Loucy (cell line): Measurements from ENCODE around the gene RIMS1.

Source experiments
- CTCF ChIP-seq: fragments of 200-600 bp; sonication (generic); conservative IDR thresholded peaks from 2 replicates; pipeline ENCODE4 v1.5.1; 2014; ENCODE audit warnings: mild to moderate bottlenecking, antibody characterized with exemption, low read length
- EZH2phosphoT487 ChIP-seq: fragments of 200-600 bp; IDR thresholded peaks from 2 replicates; pipeline ENCODE4 v1.6.1; 2018; ENCODE audit warnings: antibody characterized with exemption, mild to moderate bottlenecking, moderate library complexity, borderline replicate concordance

DNA sequence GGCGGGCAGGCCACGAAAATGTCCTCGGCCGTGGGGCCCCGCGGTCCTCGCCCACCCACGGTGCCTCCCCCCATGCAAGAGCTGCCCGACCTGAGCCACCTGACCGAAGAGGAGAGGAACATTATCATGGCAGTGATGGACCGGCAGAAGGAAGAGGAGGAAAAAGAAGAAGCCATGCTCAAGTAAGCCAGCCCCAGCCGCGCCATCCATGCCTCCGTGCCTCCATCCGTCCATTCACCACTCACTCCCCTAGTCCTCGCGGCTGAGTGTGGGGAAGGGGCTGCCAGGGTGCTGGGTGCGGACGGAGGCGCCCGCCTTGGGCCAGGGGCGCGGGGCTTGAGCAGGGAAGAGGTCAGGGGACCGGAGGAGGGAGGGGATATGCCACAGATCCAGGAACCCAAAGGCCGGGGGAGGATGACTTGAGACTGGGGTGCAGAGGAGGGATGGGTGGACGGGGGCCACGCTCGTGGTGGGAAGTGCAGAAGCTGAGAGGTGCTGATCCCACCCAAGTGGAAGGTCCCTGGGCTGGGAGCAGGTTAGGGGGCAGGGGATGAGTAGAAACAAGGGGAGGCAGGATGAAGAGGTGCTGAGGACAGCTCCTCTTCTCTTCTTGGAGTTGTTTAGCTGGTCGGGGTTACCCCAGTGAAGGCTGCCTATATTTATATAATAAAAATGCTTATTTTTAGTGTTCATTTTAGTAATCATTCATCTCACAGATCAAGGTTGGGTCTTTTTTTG is 825 bp downstream of the RIMS1 start:
- TF ChIP-seq CTCF (no peak), EZH2phosphoT487 (no peak)
